ENCODE measurements around the gene CTSW.

- TF ChIP-seq CTCF (IDR thresholded peaks at IDR 0.05 in 4 of 5, conservative IDR thresholded peaks at IDR 0.05 in 1 of 5) (no peak), POLR2A (IDR thresholded peaks at IDR 0.05) (no peak)
These were observed 40.1 kb downstream of the CTSW start for GRCh38 chr11:65919573-65920371.
